Iris pigment epithelial cell (primary cell): ENCODE measurements around the gene TRANK1.
A peak's percentile ranks its signal among the peaks of the same experiment; 100 is the strongest.
"Not testable (repeated sequence)": the region's sequence is repeated elsewhere in the genome, so short reads cannot be mapped to it uniquely, and the experiment has no call there.

ENCODE experiments used
- DNase-seq: peaks from one replicate; pipeline ENCODE4 v3.0.0-alpha.2; 2011; ENCODE audit warnings: low read depth

The TRANK1 gene

GRCh38 chr3:36944641-36945270, at the start of gene TRANK1:
Gene TRANK1, minus strand, starts transcription at chr3:36945054. Its CDS starts 245 bp downstream, at chr3:36944809.
- DNase-seq = peak; percentile 48

GRCh38 chr3:36993326-36994283, 48.8 kb upstream of the TRANK1 start, which contains the start of gene MLH1:
Gene MLH1, plus strand, starts transcription at chr3:36993518. Its CDS starts 30 bp downstream, at chr3:36993548.
- DNase-seq = peak; percentile 90

- peak; percentile 100 for DNase-seq
Measured at GRCh38 chr3:36992806-36993325, 48.0 kb upstream of the TRANK1 start, which contains the start of gene EPM2AIP1. Gene EPM2AIP1, minus strand, starts transcription at chr3:36993131. Its CDS starts 54 bp downstream, at chr3:36993077.

- peak; percentile 83 for DNase-seq
Measured at GRCh38 chr3:36991923-36992805, 47.3 kb upstream of the TRANK1 start.

GRCh38 chr3:36991147-36991546, 46.3 kb upstream of the TRANK1 start:
- no peak for DNase-seq

GRCh38 chr3:36989568-36989967, 44.7 kb upstream of the TRANK1 start:
- DNase-seq = no peak

GRCh38 chr3:36989005-36989404, 44.2 kb upstream of the TRANK1 start:
- DNase-seq = no peak

- no peak for DNase-seq
Measured at GRCh38 chr3:36988356-36988755, 43.5 kb upstream of the TRANK1 start.

- no peak for DNase-seq
Measured at GRCh38 chr3:36981006-36981405, 36.2 kb upstream of the TRANK1 start.

GRCh38 chr3:36973139-36973538, 28.3 kb upstream of the TRANK1 start:
- DNase-seq = no peak

GRCh38 chr3:36972163-36972562, 27.3 kb upstream of the TRANK1 start:
- no peak for DNase-seq

GRCh38 chr3:36969540-36970432, 24.9 kb upstream of the TRANK1 start:
- peak; percentile 91 for DNase-seq

- no peak for DNase-seq
Measured at GRCh38 chr3:36969085-36969484, 24.2 kb upstream of the TRANK1 start.

GRCh38 chr3:36965440-36965839, 20.6 kb upstream of the TRANK1 start:
- DNase-seq = no peak

GRCh38 chr3:36964817-36965216, 20.0 kb upstream of the TRANK1 start:
- no peak for DNase-seq

GRCh38 chr3:36964331-36964730, 19.5 kb upstream of the TRANK1 start:
- no peak for DNase-seq

GRCh38 chr3:36963008-36963407, 18.2 kb upstream of the TRANK1 start:
- DNase-seq = not testable (repeated sequence)

GRCh38 chr3:36960502-36960901, 15.6 kb upstream of the TRANK1 start:
- no peak for DNase-seq

- no peak for DNase-seq
Measured at GRCh38 chr3:36959821-36960220, 15.0 kb upstream of the TRANK1 start.

- peak; percentile 75 for DNase-seq
Measured at GRCh38 chr3:36957862-36958686, 13.2 kb upstream of the TRANK1 start.
